Measurements from ENCODE around the gene CRLF3. TPM values are rescaled to one million over a fixed set of nuclear protein-coding genes. Genes with fewer than 3 reads are reported as not detected.
A peak's percentile ranks its signal among the peaks of the same experiment; 100 is the strongest.

Gene CRLF3
- total RNA-seq, 1 donor from 2014 or later, result 53.5 TPM

DNA sequence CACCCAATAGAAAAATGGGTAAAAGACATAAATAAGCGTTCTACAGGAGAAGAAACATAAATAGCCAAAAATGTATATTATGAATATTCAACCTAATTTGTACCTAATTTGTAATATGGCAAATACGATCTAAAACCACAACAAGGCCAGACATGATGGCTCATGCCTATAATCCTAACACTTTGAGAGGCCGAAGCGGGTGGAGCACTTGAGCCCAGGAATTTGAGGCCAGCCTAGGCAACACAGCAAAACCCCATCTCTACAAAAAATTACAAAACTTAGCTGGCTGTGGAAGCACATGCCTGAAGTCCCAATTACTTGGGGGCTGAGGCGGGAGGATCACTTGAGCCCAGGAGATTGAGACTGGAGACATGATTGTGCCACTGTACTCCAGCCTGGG, 30.1 kb downstream of the CRLF3 start:
- H3K27me3 Mint-ChIP-seq, result no peaks in the 10 kb centered on the region
- no peak overlapping the region for H3K4me3 Mint-ChIP-seq
- intact Hi-C loops (cut with micrococcal nuclease), result loop anchor here (5.0 kb wide), 1 partner anchor 38 kb away; the partner anchor contains the start of gene ATAD5
- TF ChIP-seq, protein P1, sequence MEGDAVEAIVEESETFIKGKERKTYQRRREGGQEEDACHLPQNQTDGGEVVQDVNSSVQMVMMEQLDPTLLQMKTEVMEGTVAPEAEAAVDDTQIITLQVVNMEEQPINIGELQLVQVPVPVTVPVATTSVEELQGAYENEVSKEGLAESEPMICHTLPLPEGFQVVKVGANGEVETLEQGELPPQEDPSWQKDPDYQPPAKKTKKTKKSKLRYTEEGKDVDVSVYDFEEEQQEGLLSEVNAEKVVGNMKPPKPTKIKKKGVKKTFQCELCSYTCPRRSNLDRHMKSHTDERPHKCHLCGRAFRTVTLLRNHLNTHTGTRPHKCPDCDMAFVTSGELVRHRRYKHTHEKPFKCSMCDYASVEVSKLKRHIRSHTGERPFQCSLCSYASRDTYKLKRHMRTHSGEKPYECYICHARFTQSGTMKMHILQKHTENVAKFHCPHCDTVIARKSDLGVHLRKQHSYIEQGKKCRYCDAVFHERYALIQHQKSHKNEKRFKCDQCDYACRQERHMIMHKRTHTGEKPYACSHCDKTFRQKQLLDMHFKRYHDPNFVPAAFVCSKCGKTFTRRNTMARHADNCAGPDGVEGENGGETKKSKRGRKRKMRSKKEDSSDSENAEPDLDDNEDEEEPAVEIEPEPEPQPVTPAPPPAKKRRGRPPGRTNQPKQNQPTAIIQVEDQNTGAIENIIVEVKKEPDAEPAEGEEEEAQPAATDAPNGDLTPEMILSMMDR (IDR thresholded peaks at IDR 0.05), result no peak
- ATAC-seq (ENCODE audit: low read depth) (no peak), DNase-seq (no peak)
- POLR2A ChIA-PET, result no interaction called here
- H3K4me1 Mint-ChIP-seq, result no peaks in the 10 kb centered on the region
- no peak overlapping the region for H3K27ac Mint-ChIP-seq
- peaks cover 78% of the 10 kb centered on the region for H3K36me3 Mint-ChIP-seq (ENCODE audit: low read depth)
- CTCF ChIA-PET, result no interaction called here
- H3K9me3 Mint-ChIP-seq, result no peaks in the 10 kb centered on the region

DNA sequence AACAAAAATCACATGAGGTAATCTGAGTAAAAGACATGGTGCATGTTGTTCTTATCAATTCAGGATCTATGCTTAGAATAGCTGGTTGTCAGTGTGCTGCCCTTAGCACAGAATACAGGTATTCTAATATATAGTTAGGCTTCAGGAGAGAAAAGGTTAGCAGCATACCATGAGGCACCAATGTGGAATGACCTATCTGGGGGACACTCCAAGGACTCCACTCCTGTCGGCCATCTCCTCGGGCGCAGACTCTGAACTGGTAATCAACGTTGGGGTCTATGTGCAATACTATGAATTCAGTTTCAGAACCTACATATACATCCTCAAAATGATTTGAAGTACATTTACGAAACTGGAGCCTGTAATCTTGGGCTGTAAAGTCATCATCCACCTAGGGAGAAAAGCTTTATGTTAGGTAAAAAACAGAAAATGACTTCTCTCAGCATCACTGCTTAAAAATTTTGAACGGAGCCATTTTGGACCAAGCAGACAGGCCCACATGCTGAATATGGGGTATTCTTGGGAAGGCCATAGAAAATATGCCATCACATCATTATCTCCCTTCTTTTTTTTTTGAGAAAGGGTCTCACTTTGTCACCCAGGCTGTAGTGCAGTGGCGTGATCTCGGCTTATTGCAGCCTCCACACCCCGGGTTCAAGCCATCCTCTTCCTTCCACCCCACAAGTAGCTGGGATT, 31.1 kb downstream of the CRLF3 start:
- ATAC-seq (ENCODE audit: low read depth), result no peak
- ChIA-PET POLR2A (interaction anchor here (0.6 kb wide), 1 partner anchor 34 kb away, joined by 3 read pairs; no protein-coding TSS in a partner anchor), CTCF (interaction anchor here (0.8 to 1.6 kb wide), 2 partner anchors 11 to 32 kb away, joined by 3 to 4 read pairs; partner anchors contain the start of gene CRLF3)
- Mint-ChIP-seq H3K4me1 (no peaks in the 10 kb centered on the region), H3K27ac (no peak overlapping the region), H3K36me3 (ENCODE audit: low read depth) (peaks cover 84% of the 10 kb centered on the region), H3K9me3 (no peaks in the 10 kb centered on the region), H3K27me3 (no peaks in the 10 kb centered on the region), H3K4me3 (no peak overlapping the region)
- intact Hi-C loops (cut with micrococcal nuclease), result loop anchor here (5.0 kb wide), 1 partner anchor 39 kb away; the partner anchor contains the start of gene ATAD5
- TF ChIP-seq, protein P1 (IDR thresholded peaks at IDR 0.05), result no peak
- no peak for DNase-seq

DNA sequence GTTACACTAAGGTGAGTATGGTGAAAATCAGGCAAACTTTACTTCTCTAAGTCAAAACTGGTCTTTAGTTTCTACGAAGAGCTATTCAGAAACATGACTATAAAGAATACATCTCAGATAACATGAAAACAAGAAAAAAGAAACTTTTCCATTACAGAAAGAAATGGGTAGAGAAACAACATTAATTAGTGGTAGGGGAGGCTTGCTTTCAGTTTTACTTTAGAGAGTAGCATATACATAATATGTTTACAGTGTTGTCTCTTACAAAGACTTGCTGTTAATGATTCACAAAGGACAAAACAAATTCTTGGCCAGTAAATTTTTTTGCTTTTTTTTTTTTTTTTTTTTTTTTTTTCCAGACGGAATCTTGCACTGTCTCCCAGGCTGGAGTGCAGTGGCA, 34.2 kb downstream of the CRLF3 start:
- TF ChIP-seq, protein P1 (IDR thresholded peaks at IDR 0.05), result no peak
- Mint-ChIP-seq H3K27me3 (no peaks in the 10 kb centered on the region), H3K4me1 (no peaks in the 10 kb centered on the region), H3K9me3 (no peaks in the 10 kb centered on the region), H3K36me3 (ENCODE audit: low read depth) (peaks cover 77% of the 10 kb centered on the region), H3K27ac (peak overlapping the region; percentile 13), H3K4me3 (no peak overlapping the region)
- DNase-seq (no peak), ATAC-seq (ENCODE audit: low read depth) (no peak)
- POLR2A ChIA-PET, result no interaction called here
- CTCF ChIA-PET, result no interaction called here
- intact Hi-C loops (cut with micrococcal nuclease), result loop anchor here (5.0 kb wide), 1 partner anchor 42 kb away; the partner anchor contains the start of gene ATAD5

DNA sequence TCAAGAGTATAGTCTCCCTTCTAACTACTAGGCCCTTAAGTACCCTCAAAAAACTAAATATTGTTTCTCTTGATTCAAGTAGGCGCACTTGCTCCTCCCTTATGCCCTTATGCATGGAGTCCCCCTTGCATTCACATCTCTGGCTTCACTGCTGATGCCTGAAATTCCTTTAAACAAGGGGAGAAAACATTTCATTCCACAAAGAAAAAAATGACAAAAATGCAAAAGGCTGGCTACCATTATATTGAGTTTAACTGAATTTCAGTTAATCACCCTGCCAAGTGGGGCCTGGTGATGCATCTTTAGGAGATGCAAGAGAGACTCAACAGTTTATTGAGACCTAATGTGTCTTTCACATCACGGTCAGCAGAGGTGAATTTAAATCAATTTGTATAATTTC, 35.6 kb downstream of the CRLF3 start:
- no peak for ATAC-seq (ENCODE audit: low read depth)
- Mint-ChIP-seq H3K4me3 (no peak overlapping the region), H3K9me3 (no peaks in the 10 kb centered on the region), H3K4me1 (no peaks in the 10 kb centered on the region), H3K27ac (no peak overlapping the region), H3K36me3 (ENCODE audit: low read depth) (peaks cover 78% of the 10 kb centered on the region), H3K27me3 (no peaks in the 10 kb centered on the region)
- DNase-seq, result no peak
- TF ChIP-seq, protein P1 (IDR thresholded peaks at IDR 0.05), result no peak
- CTCF ChIA-PET, result no interaction called here
- POLR2A ChIA-PET, result no interaction called here
- intact Hi-C loops (cut with micrococcal nuclease), result no loop called here

DNA sequence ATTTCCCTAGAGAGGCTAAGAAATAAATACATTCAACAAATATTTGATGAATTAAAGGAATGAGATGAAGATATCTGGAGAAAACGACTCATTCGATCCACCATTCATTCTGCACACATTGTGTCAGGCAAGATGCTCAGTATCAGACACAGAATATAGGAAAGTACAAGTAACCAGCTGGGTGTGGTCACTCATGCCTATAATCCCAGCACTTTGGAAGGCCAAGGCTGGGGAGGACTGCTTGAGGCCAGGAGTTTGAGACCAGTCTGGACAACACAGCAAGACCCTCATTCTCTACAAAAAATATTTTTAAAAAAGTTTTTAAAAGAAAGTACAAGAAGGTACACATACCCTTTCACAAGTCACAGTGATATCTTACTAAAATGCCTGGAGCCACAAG, 42.3 kb downstream of the CRLF3 start:
- Mint-ChIP-seq H3K27me3 (no peaks in the 10 kb centered on the region), H3K36me3 (ENCODE audit: low read depth) (peaks cover 53% of the 10 kb centered on the region), H3K4me3 (no peak overlapping the region), H3K27ac (no peak overlapping the region), H3K9me3 (no peaks in the 10 kb centered on the region), H3K4me1 (peaks cover 6% of the 10 kb centered on the region)
- ChIA-PET CTCF (no interaction called here), POLR2A (no interaction called here)
- TF ChIP-seq, protein P1 (IDR thresholded peaks at IDR 0.05), result no peak
- intact Hi-C loops (cut with micrococcal nuclease), result no loop called here
- DNase-seq (no peak), ATAC-seq (ENCODE audit: low read depth) (no peak)
